HCT116 (cell line): ENCODE measurements around the gene SACM1L. TPM values are rescaled to one million over a fixed set of nuclear protein-coding genes. Genes with fewer than 3 reads are reported as not detected.

ENCODE experiments used
- ATAC-seq: fragments of 200-7000 bp; cut with Tn5 transposase; 2 replicates; pipeline ENCODE4 v1.9.1; 2020; ENCODE audit warnings: mild to moderate bottlenecking, moderate library complexity
- BruUV-seq: library from RNA; stranded (reverse); fragments of 400-500 nt; replicated peaks from 2 replicates; lab custom pipeline; 2021; lab: Mats Ljungman, UMichigan
- CTCF ChIA-PET: fragments of 300-600 bp; sonication (Branson Sonifier 250); formaldehyde crosslinking; loops from one replicate; lab custom pipeline; 2021; ENCODE audit warnings: antibody characterized with exemption; lab: Charles Lee
- POLR2A ChIA-PET: fragments of 300-600, 350-600 bp; sonication (Branson Sonifier 250); formaldehyde crosslinking; loops from one replicate; lab custom pipeline; 2021; ENCODE audit warnings: antibody characterized with exemption; lab: Charles Lee
- RAD21 ChIA-PET, 2 experiments: fragments of 300-600 bp; sonication (Branson Sonifier 250); formaldehyde crosslinking; loops; one replicate each; lab custom pipeline; 2023; ENCODE audit warnings: low total read pairs in 2 of 2; ENCODE audit not compliant: uncharacterized antibody in 2 of 2, unreplicated experiment in 2 of 2, low non-redundant PET in 1 of 2; lab: Charles Lee
- DNase-seq: peaks from one replicate; pipeline ENCODE4 v3.0.0-alpha.2; 2010; ENCODE audit warnings: low read depth, low spot score
- H2AFZ ChIP-seq: fragments of 200-600 bp; shearing (Covaris generic), sonication (generic); 2 replicates; pipeline ENCODE4 v1.6.1; 2017; ENCODE audit warnings: low read depth, mixed run types, mixed read lengths, antibody characterized with exemption, low read length; ENCODE audit not compliant: poor library complexity, severe bottlenecking
- H3K27ac ChIP-seq: 2 replicates; pipeline ENCODE4 v1.5.1; 2012; ENCODE audit warnings: low read depth, low read length
- H3K27me3 ChIP-seq: fragments of 200-600 bp; sonication (generic); 2 replicates; pipeline ENCODE4 v1.6.1; 2016; ENCODE audit warnings: mixed run types, low read length, mixed read lengths; ENCODE audit not compliant: insufficient read depth
- H3K36me3 ChIP-seq, 2 experiments: fragments of 200-500 bp in 1 of 2; fragments of 200-600 bp in 1 of 2; sonication (Bioruptor generic) in 1 of 2; sonication (generic) in 1 of 2; 2 replicates each; pipeline versions ENCODE4 v1.5.1 to v1.6.1; 2014 to 2016; ENCODE audit warnings: low read length in 2 of 2, inconsistent platforms in 1 of 2, mixed read lengths in 1 of 2, mixed run types in 1 of 2; ENCODE audit not compliant: insufficient read depth in 2 of 2, control insufficient read depth in 1 of 2
- H3K4me1 ChIP-seq, 2 experiments: fragments of 200-600 bp in 1 of 2; sonication (generic) in 1 of 2; 2 replicates each; pipeline versions ENCODE4 v1.5.1 to v1.6.1; 2012 to 2017; ENCODE audit warnings: low read length in 2 of 2, inconsistent platforms in 1 of 2, mild to moderate bottlenecking in 1 of 2, mixed read lengths in 1 of 2, mixed run types in 1 of 2, moderate library complexity in 1 of 2; ENCODE audit not compliant: insufficient read depth in 2 of 2, control insufficient read depth in 1 of 2
- H3K4me2 ChIP-seq: fragments of 200-600 bp; sonication (generic); 2 replicates; pipeline ENCODE4 v1.6.1; 2017; ENCODE audit warnings: mixed run types, low read length, mixed read lengths
- H3K4me3 ChIP-seq, 2 experiments: fragments of 200-600 bp in 1 of 2; sonication (generic) in 1 of 2; replicated peaks in 1 of 2; 2 replicates each; pipeline ENCODE4 v1.5.1; 2011 to 2016; ENCODE audit warnings: low read length in 2 of 2, control low read depth in 1 of 2, low read depth in 1 of 2, mild to moderate bottlenecking in 1 of 2, mixed read lengths in 1 of 2, mixed run types in 1 of 2
- H3K79me2 ChIP-seq: fragments of 200-600 bp; sonication (generic); 2 replicates; pipeline ENCODE4 v1.6.1; 2017; ENCODE audit warnings: mild to moderate bottlenecking, mixed run types, low read length, moderate library complexity, mixed read lengths; ENCODE audit not compliant: insufficient read depth
- H3K9ac ChIP-seq: fragments of 200-600 bp; sonication (generic); 2 replicates; pipeline ENCODE4 v1.6.1; 2016; ENCODE audit warnings: low read length, mixed read lengths
- H3K9me2 ChIP-seq: fragments of 200-600 bp; sonication (generic), shearing (Covaris generic); 2 replicates; pipeline ENCODE4 v1.6.1; 2017; ENCODE audit warnings: mixed run types, mild to moderate bottlenecking, moderate library complexity; ENCODE audit not compliant: insufficient read depth
- H3K9me3 ChIP-seq, 2 experiments: fragments of 200-500 bp in 1 of 2; fragments of 200-600 bp in 1 of 2; sonication (Bioruptor generic) in 1 of 2; sonication (generic) in 1 of 2; 2 replicates each; pipeline ENCODE4 v1.6.1; 2014 to 2017; ENCODE audit warnings: low read length in 2 of 2, mixed read lengths in 2 of 2, inconsistent platforms in 1 of 2, low read depth in 1 of 2, mild to moderate bottlenecking in 1 of 2, mixed run types in 1 of 2, moderate library complexity in 1 of 2; ENCODE audit not compliant: control insufficient read depth in 1 of 2, insufficient read depth in 1 of 2
- H4K20me1 ChIP-seq: fragments of 200-600 bp; sonication (generic), shearing (Covaris generic); 2 replicates; pipeline ENCODE4 v1.6.1; 2017; ENCODE audit warnings: mixed run types, mild to moderate bottlenecking, moderate library complexity; ENCODE audit not compliant: insufficient read depth
- CEBPB ChIP-seq: IDR thresholded peaks from 2 replicates; pipeline ENCODE4 v1.6.1; 2012; ENCODE audit warnings: low read depth
- EGR1 ChIP-seq: IDR thresholded peaks from 2 replicates; pipeline ENCODE4 v1.6.1; 2012; ENCODE audit warnings: low read depth
- EZH2 ChIP-seq: fragments of 200-600 bp; sonication (generic); IDR thresholded peaks from 2 replicates; pipeline ENCODE4 v1.6.1; 2017; ENCODE audit warnings: antibody characterized with exemption, mixed run types
- FOSL1 ChIP-seq: IDR thresholded peaks from 2 replicates; pipeline ENCODE4 v1.6.1; 2012; ENCODE audit warnings: low read depth
- ZFX ChIP-seq: fragments of 450-650 bp; IDR thresholded peaks from 2 replicates; pipeline ENCODE4 v1.6.1; 2017
- ZNF274 ChIP-seq: fragments of 200-500 bp; sonication (Bioruptor generic); IDR thresholded peaks from 2 replicates; pipeline ENCODE4 v1.6.1; 2014; ENCODE audit warnings: mild to moderate bottlenecking, low read depth, low read length, inconsistent platforms
- intact Hi-C: fragments of 100-400 bp; cut with micrococcal nuclease; formaldehyde crosslinking; loops from 2 replicates; pipeline ENCODE4 v1.10.0; 2022
- total RNA-seq: library from RNA; stranded (reverse); gene quantifications from one replicate; pipeline ENCODE4 v1.2.1, GENCODE V29; 2021; ENCODE audit not compliant: unreplicated experiment
- TF ChIP-seq, protein P1 (sequence below): IDR thresholded peaks from 2 replicates; pipeline ENCODE4 v1.6.1; 2012
- TF ChIP-seq, protein P2 (sequence below): IDR thresholded peaks from 2 replicates; pipeline ENCODE4 v1.6.1; 2011; ENCODE audit warnings: mild to moderate bottlenecking, low read length, moderate library complexity; ENCODE audit not compliant: insufficient replicate concordance; ENCODE audit errors: extremely low read depth
- TF ChIP-seq, protein P3 (sequence below): IDR thresholded peaks from 2 replicates; pipeline ENCODE4 v1.6.1; 2012
- TF ChIP-seq, protein P4 (sequence below): IDR thresholded peaks from 2 replicates; pipeline ENCODE4 v1.6.1; 2012; ENCODE audit warnings: low read depth

SACM1L gene
- total RNA-seq, 1 experiment from 2014 or later: 27.3 TPM

DNA sequence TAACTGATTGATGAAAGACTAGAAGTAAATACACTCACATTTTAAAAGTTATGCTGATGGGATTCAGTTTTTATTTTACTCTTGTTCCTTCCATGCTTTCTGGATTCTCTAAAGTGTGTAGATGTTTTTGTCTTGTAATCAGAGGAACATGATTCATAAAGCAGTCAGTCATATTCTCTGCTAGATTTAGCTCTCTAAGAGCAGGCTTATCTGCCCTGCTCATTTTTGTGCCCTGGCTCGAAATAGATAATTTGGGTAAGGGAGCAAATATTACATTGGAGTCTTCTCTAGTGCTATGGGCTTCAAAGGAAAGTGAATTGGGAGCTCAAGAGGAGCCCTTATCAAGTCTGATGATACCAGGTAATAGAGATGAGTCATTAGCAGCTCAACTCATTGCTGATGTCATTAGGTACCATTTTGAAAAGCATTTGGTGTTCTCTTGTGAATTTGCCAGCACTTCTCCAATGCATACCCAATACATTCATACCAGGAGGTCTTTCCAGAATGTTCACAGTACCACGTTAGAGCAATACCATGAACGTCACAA is 27.7 kb downstream of the SACM1L start:
- DNase-seq: no peak
- no peak overlapping the region for H2AFZ ChIP-seq
- no TSS peak for BruUV-seq
- ChIA-PET CTCF (interaction anchor here (0.5 kb wide), 1 partner anchor 680 kb away, joined by 3 read pairs; no protein-coding TSS in a partner anchor), POLR2A (no interaction called here), RAD21 (no interaction called here)
- no peak overlapping the region for H3K27ac ChIP-seq
- H3K79me2 ChIP-seq: no peaks in the 10 kb centered on the region
- H3K9ac ChIP-seq: no peak overlapping the region
- no peak overlapping the region for H3K4me3 ChIP-seq
- TF ChIP-seq, protein P1, sequence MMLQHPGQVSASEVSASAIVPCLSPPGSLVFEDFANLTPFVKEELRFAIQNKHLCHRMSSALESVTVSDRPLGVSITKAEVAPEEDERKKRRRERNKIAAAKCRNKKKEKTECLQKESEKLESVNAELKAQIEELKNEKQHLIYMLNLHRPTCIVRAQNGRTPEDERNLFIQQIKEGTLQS: no peak
- TF ChIP-seq EGR1: no peak
- no peak for TF ChIP-seq EZH2
- TF ChIP-seq, protein P2, sequence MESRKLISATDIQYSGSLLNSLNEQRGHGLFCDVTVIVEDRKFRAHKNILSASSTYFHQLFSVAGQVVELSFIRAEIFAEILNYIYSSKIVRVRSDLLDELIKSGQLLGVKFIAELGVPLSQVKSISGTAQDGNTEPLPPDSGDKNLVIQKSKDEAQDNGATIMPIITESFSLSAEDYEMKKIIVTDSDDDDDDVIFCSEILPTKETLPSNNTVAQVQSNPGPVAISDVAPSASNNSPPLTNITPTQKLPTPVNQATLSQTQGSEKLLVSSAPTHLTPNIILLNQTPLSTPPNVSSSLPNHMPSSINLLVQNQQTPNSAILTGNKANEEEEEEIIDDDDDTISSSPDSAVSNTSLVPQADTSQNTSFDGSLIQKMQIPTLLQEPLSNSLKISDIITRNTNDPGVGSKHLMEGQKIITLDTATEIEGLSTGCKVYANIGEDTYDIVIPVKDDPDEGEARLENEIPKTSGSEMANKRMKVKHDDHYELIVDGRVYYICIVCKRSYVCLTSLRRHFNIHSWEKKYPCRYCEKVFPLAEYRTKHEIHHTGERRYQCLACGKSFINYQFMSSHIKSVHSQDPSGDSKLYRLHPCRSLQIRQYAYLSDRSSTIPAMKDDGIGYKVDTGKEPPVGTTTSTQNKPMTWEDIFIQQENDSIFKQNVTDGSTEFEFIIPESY: no peak
- TF ChIP-seq, protein P3, sequence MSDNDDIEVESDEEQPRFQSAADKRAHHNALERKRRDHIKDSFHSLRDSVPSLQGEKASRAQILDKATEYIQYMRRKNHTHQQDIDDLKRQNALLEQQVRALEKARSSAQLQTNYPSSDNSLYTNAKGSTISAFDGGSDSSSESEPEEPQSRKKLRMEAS: no peak
- TF ChIP-seq ZNF274: no peak
- no peak for TF ChIP-seq FOSL1
- TF ChIP-seq ZFX: no peak
- TF ChIP-seq CEBPB: no peak
- TF ChIP-seq, protein P4, sequence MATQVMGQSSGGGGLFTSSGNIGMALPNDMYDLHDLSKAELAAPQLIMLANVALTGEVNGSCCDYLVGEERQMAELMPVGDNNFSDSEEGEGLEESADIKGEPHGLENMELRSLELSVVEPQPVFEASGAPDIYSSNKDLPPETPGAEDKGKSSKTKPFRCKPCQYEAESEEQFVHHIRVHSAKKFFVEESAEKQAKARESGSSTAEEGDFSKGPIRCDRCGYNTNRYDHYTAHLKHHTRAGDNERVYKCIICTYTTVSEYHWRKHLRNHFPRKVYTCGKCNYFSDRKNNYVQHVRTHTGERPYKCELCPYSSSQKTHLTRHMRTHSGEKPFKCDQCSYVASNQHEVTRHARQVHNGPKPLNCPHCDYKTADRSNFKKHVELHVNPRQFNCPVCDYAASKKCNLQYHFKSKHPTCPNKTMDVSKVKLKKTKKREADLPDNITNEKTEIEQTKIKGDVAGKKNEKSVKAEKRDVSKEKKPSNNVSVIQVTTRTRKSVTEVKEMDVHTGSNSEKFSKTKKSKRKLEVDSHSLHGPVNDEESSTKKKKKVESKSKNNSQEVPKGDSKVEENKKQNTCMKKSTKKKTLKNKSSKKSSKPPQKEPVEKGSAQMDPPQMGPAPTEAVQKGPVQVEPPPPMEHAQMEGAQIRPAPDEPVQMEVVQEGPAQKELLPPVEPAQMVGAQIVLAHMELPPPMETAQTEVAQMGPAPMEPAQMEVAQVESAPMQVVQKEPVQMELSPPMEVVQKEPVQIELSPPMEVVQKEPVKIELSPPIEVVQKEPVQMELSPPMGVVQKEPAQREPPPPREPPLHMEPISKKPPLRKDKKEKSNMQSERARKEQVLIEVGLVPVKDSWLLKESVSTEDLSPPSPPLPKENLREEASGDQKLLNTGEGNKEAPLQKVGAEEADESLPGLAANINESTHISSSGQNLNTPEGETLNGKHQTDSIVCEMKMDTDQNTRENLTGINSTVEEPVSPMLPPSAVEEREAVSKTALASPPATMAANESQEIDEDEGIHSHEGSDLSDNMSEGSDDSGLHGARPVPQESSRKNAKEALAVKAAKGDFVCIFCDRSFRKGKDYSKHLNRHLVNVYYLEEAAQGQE: no peak
- ATAC-seq: no peak
- no peak overlapping the region for H3K4me2 ChIP-seq
- H3K27me3 ChIP-seq: no peaks in the 10 kb centered on the region
- H3K9me2 ChIP-seq: no peaks in the 10 kb centered on the region
- H4K20me1 ChIP-seq: no peaks in the 10 kb centered on the region
- intact Hi-C loops: no loop called here
- no peaks in the 10 kb centered on the region for H3K9me3 ChIP-seq
- H3K36me3 ChIP-seq: peaks cover 4 to 5% of the 10 kb centered on the region in 2 experiments; a peak in 2 of 4 replicates
- no peaks in the 10 kb centered on the region for H3K4me1 ChIP-seq
